GM12878 (cell line): ENCODE results near the gene MFSD8.
"Not testable (repeated sequence)": the region's sequence is repeated elsewhere in the genome, so short reads cannot be mapped to it uniquely, and the experiment has no call there.

Source experiments
- CBX5 ChIP-seq: sonication (generic); IDR thresholded peaks from 2 replicates; pipeline ENCODE4 v1.6.1; 2016; ENCODE audit warnings: low read depth, moderate library complexity, mild to moderate bottlenecking, inconsistent platforms
- CHD1 ChIP-seq: IDR thresholded peaks from 2 replicates; pipeline ENCODE4 v1.6.1; 2012; ENCODE audit warnings: low read depth, low read length, improper control_type of control experiment
- CHD4 ChIP-seq: fragments of 200-600 bp; sonication (generic); IDR thresholded peaks from 2 replicates; pipeline ENCODE4 v1.6.1; 2016; ENCODE audit warnings: mild to moderate bottlenecking
- FOXM1 ChIP-seq: IDR thresholded peaks from 2 replicates; pipeline ENCODE4 v1.6.1; 2012; ENCODE audit warnings: low read depth, mild to moderate bottlenecking, inconsistent platforms, low read length, moderate library complexity
- MXI1 ChIP-seq: fragments of 150-350 bp; IDR thresholded peaks from 2 replicates; pipeline ENCODE4 v1.6.1; 2011; ENCODE audit warnings: low read depth, mild to moderate bottlenecking, inconsistent platforms, low read length, improper control_type of control experiment
- POU2F2 ChIP-seq: IDR thresholded peaks from 3 replicates; pipeline ENCODE4 v1.6.1; 2011; ENCODE audit warnings: low read depth, mild to moderate bottlenecking, low read length, borderline replicate concordance
- SUZ12 ChIP-seq: fragments of 200-600 bp; sonication (generic); IDR thresholded peaks from one replicate; pipeline ENCODE4 v1.6.1; 2018; ENCODE audit warnings: antibody characterized with exemption, mild to moderate bottlenecking; ENCODE audit not compliant: unreplicated experiment
- ZNF274 ChIP-seq: IDR thresholded peaks from one replicate; pipeline ENCODE4 v1.8.0; 2011; ENCODE audit not compliant: insufficient read length, insufficient read depth
- TF ChIP-seq, protein P1 (sequence below), 3 experiments: IDR thresholded peaks in 2 of 3; conservative IDR thresholded peaks in 1 of 3; 2 replicates each; pipeline ENCODE4 v1.5.1; 2011; ENCODE audit warnings: low read depth in 3 of 3, low read length in 3 of 3, mild to moderate bottlenecking in 3 of 3, control low read depth in 2 of 3, moderate library complexity in 2 of 3, inconsistent platforms in 1 of 3, mixed read lengths in 1 of 3; ENCODE audit not compliant: control insufficient read depth in 2 of 3, insufficient read depth in 1 of 3; ENCODE audit errors: extremely low read depth in 1 of 3

- TF ChIP-seq, protein P1, sequence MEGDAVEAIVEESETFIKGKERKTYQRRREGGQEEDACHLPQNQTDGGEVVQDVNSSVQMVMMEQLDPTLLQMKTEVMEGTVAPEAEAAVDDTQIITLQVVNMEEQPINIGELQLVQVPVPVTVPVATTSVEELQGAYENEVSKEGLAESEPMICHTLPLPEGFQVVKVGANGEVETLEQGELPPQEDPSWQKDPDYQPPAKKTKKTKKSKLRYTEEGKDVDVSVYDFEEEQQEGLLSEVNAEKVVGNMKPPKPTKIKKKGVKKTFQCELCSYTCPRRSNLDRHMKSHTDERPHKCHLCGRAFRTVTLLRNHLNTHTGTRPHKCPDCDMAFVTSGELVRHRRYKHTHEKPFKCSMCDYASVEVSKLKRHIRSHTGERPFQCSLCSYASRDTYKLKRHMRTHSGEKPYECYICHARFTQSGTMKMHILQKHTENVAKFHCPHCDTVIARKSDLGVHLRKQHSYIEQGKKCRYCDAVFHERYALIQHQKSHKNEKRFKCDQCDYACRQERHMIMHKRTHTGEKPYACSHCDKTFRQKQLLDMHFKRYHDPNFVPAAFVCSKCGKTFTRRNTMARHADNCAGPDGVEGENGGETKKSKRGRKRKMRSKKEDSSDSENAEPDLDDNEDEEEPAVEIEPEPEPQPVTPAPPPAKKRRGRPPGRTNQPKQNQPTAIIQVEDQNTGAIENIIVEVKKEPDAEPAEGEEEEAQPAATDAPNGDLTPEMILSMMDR (IDR thresholded peaks at IDR 0.05 in 2 of 3, conservative IDR thresholded peaks at IDR 0.05 in 1 of 3; ENCODE audit: control insufficient read depth in 2 of 3, extremely low read depth in 1 of 3, insufficient read depth in 1 of 3, low read depth in 3 of 3, low read length in 3 of 3) = not testable (repeated sequence)
- TF ChIP-seq POU2F2, CBX5, SUZ12, FOXM1, ZNF274, CHD4, MXI1, CHD1: not testable (repeated sequence)
These were observed 39.3 kb downstream of the MFSD8 start for GRCh38 chr4:127925720-127926119.
